ENCODE measurements around the gene ANXA11.
"Not testable (repeated sequence)": the region's sequence is repeated elsewhere in the genome, so short reads cannot be mapped to it uniquely, and the experiment has no call there.

ANXA11 gene

DNA sequence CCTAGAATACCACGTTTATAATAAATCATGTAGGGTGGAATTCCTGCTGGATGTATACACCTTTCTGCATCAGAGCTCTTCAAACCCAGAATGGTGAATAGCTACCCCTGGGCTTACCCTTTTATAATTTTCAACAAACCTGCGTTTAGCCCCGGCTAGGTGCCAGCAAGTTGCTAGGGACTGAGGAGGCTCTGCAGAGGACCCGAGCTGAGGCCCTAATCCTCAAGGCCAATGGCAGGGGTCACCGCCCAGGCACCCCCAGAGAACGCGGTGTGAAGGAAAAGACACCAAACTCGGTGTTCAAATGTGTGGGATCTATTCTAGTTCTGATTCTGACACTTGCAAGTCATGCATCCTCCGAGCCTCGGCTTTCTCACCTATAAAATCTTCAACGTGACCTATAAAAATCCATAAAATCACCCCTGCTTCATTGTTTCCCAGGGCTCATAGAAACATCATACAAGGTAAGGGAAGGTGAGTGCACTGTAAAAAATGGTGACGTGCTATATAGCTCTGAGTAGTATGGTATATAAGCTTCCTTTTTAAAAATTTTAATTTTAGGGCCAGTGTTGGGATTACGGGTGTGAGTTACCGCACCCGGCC is 2.5 kb upstream of the ANXA11 start:
- DNase-seq (ENCODE audit: low spot score), result no peak

DNA sequence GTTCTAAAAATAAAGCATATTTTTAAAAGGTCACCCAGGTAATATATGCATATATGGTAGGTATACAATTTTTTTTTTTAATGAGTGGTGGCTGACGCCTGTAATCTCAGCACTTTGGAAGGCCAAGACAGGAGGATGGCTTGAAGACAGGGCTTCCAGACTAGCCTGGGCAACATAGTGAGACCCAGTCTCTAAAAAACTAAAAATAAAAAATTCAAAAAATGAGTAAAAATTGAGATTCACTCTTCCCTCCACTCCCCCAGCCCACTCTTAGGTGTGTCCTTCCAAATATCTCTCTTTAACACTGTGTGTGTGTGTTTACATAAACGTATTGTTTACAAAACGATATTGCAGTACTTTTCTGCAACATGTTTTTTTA is 929 bp upstream of the ANXA11 start:
- no peak for DNase-seq (ENCODE audit: low spot score)

DNA sequence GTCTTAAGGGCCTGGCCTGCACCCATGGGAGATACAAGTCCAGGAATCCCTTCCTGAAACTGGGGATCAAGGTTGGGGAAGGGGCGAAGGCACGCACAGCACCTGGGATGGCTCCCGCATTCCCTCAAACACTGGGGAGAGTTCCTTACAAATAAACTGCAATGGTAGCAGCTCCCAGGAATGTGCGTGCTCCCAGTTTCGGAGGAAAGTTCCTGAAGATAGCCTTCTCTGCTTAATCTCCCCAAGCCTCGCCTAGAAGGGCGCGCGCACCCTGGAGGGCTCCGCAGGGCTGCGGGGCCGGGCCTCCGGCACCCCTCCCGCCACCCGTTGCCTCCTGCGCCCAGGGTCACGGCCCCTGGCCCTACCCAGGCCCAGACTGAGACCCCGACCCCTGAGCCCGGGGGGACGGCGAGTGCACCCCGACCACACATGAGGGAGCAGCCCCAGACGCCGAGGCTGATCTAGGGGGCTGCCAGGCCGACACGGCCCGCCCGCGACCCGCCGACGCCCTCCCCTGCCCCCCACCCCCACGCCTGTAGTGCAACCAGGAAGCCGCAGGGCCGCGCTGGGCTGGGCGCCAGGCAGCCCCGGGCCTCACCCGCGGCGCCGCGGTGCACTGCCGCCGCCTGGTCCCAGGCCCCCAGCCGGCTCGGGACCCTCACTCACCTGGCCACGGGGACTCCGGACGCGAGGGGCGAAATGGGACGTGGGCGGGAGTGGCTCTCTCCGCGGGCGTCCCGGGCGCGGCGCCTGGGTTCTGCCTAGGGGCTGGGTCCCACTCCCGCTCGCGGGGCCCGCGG is 460 bp downstream of the ANXA11 start:
- DNase-seq (ENCODE audit: low spot score), result peak; percentile 80

DNA sequence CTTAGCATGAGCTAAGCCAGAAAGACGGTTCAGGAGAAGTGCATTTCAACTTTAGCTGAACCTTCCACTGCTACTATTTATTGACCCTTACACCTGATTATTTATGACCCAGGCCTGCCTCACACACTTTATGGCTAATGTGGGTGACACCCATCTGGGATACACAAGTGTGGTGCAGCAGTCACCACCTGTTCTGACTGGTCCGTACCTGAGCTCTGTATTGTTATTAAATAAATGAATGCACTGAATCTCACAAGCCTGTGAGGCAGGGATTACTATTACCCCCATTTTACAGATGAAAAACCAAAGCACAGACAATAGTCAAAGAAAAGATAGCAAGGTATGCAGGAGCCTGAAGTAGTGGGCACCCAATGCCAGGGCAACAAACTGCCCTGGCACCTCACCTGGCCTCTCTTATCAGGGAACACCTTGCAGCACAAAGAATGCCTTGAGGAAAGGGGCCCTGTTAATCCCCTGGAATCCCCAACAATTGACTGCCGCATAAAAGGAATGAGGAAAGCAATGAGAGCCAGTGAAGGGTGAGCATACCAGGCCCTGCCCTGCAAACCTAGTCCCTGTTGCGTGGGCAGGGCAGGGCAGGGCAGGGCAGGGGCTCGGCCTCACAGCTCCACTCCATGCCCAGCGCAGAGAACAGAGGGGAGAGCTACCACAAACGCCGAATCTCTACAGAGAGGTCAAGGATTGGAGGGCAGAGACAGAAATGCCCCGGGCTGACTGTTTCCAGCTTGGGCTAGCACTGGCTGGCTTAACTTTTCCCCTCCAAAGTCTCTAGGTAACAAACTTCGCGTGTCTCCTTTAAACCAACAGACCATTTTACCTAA is 1.3 kb downstream of the ANXA11 start:
- DNase-seq (ENCODE audit: low spot score), result no peak

DNA sequence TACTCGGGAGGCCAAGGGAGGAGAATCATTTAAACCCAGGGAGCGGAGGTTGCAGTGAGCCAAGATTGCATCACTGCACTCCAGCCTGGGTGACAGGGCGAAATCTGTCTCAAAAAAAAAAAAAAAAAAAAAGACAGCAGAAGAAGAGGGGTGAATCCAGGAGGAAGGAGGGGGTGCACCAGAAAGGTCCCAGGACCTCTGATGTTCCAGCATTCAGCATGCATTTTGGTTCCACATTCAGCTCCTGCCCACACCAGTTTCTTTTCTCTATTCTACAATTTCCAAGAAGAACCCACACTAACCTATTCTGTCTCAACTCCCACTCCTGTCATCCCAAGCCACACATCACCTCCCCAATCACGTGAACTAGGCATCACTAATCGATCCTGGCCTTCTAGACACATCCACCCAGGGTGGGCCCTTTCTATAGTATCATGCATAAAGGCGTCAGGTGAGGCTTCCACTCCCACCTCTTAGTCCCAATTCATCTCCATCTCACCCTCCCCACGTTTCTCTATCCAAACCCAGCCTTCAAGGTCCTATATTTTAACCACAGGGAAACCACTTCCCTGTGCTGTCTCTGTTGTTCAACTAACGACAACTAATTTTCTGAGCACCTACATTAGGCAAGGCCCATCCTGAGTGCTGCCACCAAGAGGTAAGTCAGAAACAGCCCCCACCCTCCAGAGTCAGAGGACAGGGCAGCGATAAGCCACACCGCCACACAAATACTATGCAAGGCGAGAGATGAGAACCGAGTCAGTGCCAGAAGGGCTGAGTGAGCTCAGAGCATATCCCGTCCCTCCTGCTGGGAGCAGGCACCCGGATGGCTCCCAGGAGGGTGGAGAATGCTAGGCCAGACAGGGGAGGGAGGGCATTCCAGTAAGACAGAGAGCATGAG is 2.2 kb downstream of the ANXA11 start:
- no peak for DNase-seq (ENCODE audit: low spot score)

DNA sequence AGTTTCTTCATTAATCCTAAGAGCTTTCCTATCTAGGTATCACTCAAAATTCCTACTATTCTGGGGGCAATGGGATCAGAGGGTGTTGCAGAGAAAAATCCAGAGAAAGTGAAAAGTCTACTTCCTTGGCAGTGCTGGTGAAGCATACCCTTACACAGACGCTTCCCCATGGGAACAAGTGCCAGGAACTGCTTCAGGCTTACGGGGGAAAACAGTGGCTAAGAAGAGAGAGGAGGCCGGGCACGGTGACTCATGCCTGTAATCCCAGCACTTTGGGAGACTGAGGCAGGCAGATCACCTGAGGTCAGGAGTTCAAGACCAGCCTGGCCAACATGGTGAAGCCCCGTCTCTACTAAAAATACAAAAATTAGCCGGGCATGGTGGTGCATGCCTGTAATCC is 2.8 kb downstream of the ANXA11 start:
- DNase-seq (ENCODE audit: low spot score), result not testable (repeated sequence)

DNA sequence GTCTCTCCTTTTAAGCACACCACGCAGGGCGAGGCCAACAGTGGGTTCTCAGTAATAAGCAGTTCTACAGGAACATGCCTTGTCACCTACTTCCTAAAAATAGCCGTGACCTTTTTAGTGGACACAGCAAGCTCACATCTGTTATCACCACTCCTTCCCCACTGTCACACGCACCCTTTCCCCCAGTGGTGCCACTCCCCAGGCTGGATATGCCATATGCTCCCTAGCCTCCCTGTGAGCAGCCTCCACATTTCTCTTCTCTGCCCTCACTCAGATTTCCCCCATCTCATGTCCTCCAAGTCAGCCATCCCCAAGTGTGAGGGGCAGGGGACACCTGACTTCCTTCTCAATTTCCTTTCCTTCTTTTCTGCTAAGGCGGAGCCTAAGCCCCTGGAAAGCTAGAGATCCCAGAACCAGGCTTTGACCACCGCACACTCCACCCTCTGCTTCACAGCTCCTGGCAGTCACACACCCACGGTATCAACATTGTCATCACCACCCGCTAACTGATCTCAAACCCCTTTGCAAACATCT is 3.7 kb downstream of the ANXA11 start:
- no peak for DNase-seq (ENCODE audit: low spot score)

DNA sequence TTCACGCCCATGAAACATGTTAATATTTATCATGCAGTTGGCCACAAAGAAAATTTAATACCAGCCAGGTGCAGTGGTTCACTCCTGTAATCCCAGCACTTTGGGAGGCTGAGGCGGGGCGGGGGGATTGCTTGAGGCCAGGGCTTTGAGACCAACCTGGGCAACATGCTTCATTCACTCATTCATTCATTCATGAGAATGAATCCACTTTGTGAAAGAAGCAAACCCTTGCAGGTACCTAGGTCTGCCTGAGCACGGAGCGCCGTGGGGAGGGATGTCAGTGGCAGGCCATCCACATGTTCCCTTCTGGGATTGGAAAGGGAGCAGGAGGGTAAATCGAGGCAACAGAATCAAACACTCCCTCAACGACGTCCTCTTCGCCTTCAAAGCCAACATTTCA is 4.7 kb downstream of the ANXA11 start:
- DNase-seq (ENCODE audit: low spot score), result no peak

DNA sequence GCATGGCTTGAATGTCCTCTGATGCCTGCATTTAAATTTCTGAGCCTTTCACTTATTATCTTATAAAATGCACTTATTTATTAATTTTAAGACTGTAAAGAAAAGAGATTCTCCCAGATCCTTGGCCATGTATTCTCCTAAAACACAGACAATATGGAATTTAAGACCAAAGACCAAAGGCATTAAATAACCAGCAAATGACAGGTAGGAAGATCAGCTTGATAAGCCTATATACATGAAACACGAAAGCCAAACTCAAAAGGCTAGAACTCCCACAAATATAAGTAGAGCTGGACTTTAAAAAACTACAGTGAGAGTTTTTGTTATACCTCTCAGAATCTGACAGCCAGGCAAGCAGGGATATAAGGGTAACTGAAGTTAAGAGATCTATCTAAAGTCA is 5.1 kb downstream of the ANXA11 start:
- DNase-seq (ENCODE audit: low spot score), result no peak

DNA sequence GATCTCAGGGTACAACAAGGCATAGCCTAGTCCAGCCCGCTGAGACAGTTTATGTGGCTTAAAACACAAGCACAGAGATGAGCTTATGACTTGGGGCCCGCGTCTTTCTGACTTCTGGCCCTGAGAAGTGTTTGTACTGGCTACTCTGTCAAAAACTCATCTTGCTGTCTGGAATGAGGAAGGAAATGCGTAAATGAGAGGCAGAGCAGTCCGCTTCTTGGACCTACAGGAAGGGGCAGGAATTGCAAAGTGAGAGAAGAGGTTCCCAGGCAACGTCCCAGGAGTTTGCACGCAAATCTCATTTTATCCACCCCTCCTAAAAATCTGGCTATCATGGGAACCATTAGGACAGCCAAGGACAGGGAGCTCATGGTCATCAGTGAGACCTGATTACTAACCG is 5.5 kb downstream of the ANXA11 start:
- no peak for DNase-seq (ENCODE audit: low spot score)

DNA sequence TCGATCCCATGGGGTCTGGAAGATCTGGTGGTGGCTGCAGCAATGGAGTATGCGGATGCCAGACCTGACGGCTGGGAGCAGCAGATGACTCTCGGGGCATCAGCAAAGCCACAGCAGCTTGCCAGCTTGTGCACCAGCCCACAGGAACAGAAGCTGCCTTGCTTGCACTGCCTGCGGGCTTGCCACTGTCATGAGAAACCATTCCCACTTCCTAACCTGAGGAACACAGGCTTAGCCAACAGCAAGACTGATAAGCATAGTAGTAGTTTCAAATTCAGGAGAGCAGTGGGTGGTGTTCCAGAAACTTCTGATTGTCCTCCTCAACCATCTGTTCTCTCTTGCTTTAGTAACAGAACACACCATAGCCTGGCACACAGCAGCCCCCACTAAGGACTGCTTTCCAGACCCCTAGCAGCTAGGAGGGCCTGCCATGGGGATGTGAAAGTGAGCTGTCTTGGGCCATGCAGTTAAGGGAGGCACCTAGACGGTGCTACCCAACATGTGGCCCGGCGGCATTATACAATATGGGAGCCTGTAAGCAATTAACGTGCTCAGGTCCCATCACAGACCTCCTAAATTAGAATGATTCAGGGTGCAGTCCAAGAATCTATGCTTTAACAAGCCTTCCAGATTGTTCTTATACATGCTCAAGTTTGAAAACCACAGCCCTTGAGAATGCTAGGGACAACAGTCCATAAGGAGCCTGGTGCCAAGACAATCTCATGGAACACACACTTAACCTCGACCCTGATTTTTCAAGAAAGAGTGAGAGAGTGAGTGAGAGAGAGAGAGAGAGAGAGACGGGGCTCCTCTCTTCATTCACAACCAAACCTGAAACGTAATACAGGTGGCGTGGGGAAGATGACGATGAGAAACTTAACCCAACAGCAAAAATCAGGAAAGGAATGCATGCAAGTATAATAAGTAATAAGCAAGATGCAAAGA is 7.1 kb downstream of the ANXA11 start:
- no peak for DNase-seq (ENCODE audit: low spot score)

DNA sequence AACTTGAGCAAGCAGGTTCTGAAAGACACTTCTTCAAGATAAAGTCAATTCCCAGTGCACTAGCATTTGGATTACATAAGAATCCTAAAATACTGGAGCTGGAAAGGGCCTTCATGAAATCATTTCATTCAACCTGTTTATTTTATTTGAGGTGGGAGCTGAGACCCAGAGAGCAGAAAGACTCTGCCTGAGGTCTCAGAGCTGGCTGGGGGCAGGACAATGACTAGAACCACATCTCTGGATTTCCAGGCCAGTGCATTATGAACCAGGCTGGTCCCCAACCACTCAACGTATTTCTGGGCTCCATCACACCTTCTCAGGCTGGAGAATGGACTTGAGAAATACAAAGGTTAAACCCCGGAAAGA is 8.4 kb downstream of the ANXA11 start:
- no peak for DNase-seq (ENCODE audit: low spot score)

DNA sequence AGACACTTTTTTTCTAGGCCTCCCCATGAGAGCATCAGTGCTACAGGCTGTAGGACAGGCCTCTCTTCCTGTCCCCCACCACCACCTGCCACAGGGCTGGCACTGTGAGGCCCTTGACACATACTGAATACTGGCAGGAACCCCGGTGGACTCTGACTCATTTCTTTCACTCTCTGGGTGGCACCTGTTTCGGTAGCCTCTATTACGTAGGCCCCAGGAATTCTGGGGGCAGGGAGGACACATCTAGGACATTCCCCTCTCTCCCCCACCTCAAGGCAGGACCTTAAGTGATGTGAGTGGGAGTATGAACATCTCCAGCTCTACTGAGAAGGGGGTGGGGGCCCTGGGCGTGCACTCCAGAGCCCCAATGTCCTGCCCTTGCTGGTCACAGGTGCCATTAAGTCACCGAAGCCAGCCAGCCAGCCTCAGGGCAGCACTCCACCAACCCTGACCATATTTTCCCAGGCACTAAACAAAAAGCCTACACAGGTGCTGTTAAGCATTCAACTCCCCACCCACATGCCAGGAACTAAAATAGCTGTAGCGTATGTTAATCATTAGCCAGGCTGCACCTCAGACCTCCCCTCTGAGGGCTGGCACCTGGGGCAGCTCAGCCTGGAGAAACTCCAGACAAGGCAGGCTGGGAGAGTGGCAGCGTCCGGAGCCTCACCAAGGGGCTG is 8.9 kb downstream of the ANXA11 start:
- no peak for DNase-seq (ENCODE audit: low spot score)

DNA sequence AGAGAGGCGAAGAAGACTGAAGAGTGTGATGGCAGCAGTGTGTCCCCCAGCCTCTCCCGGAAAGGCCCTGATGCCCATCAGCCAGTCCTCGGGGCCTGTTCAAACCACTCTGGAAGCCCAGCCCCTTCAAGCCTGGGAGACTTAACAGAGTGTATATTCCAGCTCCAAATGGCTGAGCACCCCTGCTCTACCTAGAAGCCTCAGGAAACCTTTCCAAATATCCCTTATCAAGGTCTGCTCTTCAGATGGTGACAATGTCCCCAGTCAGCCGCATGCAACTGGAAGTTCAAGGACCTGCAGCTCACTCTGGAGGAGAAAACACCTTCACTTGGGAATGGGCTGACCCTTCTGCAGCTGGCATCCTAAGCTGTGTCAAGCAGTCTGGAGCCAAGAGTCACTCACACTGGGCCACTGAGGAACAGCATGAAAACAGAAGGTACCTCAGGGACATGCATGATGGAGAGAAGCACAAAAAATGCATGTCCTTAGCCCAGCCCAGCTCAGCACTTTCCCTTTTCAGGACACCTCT is 10.2 kb downstream of the ANXA11 start:
- DNase-seq (ENCODE audit: low spot score), result no peak

DNA sequence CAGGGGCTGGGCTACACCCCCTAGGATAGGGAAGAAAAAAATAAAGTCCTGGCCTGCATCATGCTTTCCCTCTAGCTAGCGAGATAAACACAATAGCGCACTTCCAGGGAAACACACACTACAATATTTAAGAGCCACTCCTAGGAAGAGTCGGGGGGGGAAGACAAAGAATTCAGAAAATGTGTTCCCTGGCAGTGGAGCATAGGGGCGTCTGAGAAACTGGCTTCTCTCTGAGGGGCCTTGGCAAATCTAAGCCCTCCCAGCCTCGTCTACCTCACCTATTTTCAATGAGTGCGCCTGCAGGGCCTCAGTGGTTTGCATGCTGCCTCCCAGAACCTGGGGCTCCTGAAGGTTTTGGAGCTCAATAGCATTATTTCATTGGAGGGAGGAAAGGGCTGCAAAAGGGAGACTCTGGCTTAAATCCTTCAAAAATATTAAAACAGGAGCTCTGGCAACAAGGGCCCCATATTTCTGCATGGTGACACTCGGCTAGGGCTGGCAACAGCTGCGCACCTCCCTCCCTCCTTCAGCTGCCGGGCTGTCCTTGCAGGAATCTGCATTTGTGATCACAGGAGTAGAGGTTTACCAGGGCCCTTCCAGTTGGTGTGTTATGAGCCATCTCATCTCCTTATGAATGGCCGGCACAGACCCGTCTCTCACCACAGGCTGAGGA is 10.8 kb downstream of the ANXA11 start:
- DNase-seq (ENCODE audit: low spot score), result no peak

DNA sequence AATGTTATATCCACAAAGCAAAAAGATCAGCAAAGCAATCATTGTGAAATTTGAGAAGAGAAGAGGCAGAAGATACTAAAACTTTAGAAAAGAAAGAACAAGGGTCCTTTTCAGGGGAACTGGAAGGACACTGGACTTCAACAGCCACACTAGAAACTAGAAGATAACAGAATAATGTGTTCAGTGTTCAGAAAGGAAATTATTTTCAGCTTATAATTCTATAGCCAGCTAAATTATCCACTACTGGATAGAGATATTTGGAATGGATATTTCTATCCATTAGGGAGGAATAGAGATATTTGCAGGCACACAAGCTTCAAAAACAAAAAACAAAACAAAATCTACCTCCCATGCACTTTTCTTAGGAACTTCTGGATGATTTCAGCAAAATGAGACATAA is 12.8 kb downstream of the ANXA11 start:
- DNase-seq (ENCODE audit: low spot score), result no peak

DNA sequence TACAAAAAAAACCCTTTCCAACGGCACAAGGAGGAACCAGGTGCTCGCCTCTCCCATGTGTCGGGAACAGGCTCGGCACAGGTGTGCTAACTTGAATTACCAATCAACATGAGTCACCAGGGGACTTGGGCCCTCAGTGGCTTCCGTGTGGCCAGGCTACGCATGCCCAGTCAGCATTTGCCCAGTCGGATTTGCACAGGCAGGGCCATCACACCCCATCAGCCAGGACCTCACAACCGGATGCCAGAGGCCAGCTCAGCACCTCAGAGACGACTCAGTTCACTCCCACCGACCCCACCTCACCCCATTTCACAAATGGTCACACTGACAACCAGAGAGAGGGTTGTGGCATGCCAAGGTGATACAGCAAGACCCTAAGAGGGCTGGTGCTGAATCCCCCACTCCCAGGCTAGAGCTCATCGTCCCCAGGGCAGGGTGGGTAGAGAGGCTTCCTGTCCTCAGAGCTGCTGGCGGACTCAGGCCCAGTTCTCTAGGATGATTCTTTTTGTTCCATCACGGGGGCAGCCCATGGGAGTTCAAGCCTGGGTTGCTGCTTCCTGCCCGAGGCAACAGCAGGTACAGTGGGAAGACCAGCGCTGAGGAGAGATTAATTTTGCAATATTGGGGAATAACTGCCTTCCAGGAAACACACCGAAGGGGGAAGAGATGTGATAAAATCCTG is 13.6 kb downstream of the ANXA11 start:
- DNase-seq (ENCODE audit: low spot score), result no peak

DNA sequence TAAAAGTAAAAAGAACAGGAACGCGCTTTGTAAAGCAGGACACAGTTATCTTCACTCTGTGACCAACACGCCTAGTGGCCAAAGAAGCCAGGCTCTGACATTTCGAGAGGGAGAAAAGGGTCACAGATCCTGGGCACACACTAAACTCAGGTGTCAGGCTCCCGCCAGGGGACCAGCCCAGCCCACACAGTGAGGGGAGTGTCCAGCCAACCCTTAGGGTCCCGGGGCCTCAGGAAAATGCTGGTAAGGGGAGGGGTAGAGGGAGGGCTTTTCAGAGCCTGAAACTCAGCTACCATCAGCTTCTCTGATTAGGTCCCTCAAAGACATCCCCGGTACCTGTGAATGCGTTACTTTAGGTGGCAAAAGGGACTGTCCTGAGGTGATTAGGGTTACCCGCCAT is 16.6 kb downstream of the ANXA11 start:
- no peak for DNase-seq (ENCODE audit: low spot score)

All from left forelimb (tissue), 1 donor.